H7 (cell line): Measurements from ENCODE around the gene CERK. TPM values are rescaled to one million over a fixed set of nuclear protein-coding genes. Genes with fewer than 3 reads are reported as not detected.

ENCODE experiments used
- DNase-seq: peaks from one replicate; pipeline ENCODE4 v3.0.0; 2012
- H3K27me3 ChIP-seq: 2 replicates; pipeline ENCODE4 v1.6.0; 2011; ENCODE audit warnings: mild to moderate bottlenecking, low read length; ENCODE audit not compliant: control insufficient read depth, insufficient read depth
- H3K36me3 ChIP-seq: replicated peaks from 2 replicates; pipeline ENCODE4 v1.5.1; 2011; ENCODE audit warnings: low read length; ENCODE audit not compliant: control insufficient read depth, insufficient read depth
- H3K4me3 ChIP-seq: 2 replicates; pipeline ENCODE4 v1.5.1; 2011; ENCODE audit warnings: low read depth, mild to moderate bottlenecking, control low read depth, low read length, moderate library complexity; ENCODE audit not compliant: insufficient read depth
- total RNA-seq: library from RNA; depleted of rRNA; stranded (reverse); fragments of >200 nt; shearing (Covaris generic); gene quantifications from 2 replicates; pipeline ENCODE4 v1.2.3, GENCODE V29; 2014

The CERK gene
- total RNA-seq, 1 experiment from 2014 or later = 54.8 TPM

GRCh38 chr22:46723882-46724281 is 14.2 kb downstream of the CERK start:
- no peak for DNase-seq
- Histone ChIP-seq H3K36me3 (peaks cover 5% of the 10 kb centered on the region), H3K27me3 (no peaks in the 10 kb centered on the region), H3K4me3 (no peak overlapping the region)

DNA sequence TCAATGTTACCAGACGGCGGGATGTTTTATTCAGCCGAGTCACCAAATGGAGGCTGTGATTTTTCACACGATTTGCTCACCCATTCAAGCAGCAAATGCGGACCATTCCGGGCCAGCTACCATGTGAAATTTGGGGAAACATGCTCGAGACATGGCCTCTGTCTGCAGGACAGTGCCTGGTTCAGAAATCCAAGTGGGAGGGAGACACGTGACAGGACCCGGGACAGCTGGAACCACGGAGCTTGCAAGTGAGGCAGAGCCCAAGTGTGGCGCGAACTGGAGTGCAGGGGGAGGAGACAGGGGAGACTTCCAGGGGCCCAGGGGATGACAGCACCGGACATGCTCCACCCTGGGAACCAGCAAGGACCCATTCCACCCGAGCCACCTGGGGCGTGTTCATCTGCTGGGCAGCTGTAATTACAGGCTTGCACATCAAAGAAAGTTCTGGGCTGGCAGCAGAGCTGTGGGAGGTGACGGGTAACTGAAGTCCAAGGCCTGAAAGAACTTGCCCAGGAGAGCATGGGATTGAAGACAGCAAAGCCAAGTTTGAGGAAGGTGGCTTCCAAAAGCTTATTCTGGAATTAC is 16.5 kb downstream of the CERK start:
- H3K36me3 ChIP-seq = peaks cover 5% of the 10 kb centered on the region
- no peak overlapping the region for H3K4me3 ChIP-seq
- H3K27me3 ChIP-seq = no peaks in the 10 kb centered on the region
- peak; percentile 38 for DNase-seq

DNA sequence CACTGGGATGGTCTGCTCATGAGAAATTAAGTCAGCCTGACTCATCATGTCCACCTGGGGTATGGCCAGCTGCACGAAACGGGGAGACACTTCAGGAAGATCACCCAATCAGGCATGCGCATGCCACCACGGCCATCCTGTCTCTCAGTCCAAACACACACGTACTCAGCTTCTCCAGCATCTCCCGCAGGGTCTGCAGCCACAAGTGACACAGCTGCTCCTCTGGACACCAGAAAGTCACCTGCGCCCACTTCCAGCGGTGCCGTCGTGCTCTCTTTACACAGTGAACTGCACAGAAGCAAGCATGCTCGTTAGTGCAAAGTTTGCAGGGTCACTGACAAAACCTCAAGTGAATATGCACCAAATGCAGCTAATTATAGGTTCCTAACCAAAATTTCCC is 18.1 kb downstream of the CERK start:
- H3K27me3 ChIP-seq = no peaks in the 10 kb centered on the region
- no peak for DNase-seq
- peaks cover 4% of the 10 kb centered on the region for H3K36me3 ChIP-seq
- no peak overlapping the region for H3K4me3 ChIP-seq

GRCh38 chr22:46714550-46714949 is 23.5 kb downstream of the CERK start:
- no peak for DNase-seq
- no peak overlapping the region for H3K4me3 ChIP-seq
- no peaks in the 10 kb centered on the region for H3K27me3 ChIP-seq
- H3K36me3 ChIP-seq = peaks cover 6% of the 10 kb centered on the region

DNA sequence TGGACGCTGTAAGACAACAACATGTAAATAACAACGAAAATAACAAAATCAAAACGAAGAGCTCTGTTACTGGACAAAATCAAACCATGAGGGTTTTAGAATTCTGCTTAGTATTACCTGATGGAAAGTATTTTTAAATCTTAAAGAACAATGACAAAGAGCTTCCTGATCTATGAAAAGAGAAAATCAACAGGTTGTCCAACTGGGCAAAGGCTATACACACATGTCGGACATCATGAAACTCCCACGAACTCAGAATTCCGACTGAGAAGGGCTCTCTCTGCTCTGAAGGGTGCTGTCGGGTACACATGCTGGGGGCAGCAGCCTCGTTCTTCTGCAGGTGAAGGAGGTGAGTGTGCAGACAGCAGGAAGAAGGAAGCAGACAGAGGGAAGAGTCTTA is 25.8 kb downstream of the CERK start:
- no peak overlapping the region for H3K4me3 ChIP-seq
- DNase-seq = no peak
- no peaks in the 10 kb centered on the region for H3K27me3 ChIP-seq
- peaks cover 11% of the 10 kb centered on the region for H3K36me3 ChIP-seq

- Histone ChIP-seq H3K4me3 (no peak overlapping the region), H3K27me3 (no peaks in the 10 kb centered on the region), H3K36me3 (peaks cover 13% of the 10 kb centered on the region)
- no peak for DNase-seq
These were observed 27.2 kb downstream of the CERK start for GRCh38 chr22:46710806-46711205.

DNA sequence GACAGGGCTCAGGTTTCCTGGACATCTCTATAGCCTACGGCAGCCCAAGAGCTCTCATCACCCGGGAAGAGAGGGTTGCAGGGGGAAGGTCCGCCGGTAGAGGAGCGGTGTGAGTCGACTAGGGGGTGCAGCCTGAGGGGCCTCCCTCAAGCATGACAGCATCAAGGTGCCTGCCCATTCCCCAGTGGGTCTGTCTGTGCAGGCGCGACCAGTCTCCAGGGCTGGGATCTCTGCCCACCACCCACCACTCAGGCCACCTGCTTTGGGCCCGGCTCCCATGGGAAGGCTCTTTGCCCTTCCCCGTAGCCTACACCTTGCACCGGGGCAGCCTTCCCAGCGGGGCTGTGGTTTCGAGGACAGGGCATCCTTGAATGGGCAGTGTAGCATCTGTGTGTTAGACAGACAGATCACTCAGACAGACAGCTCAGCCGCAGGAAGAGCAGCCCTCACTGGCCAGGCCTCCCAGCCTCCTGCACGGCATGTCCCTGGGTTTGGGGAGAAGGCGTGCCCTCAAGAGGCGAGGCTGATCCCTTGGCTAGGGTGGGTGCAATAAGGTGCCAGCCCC is 29.2 kb downstream of the CERK start:
- Histone ChIP-seq H3K4me3 (no peak overlapping the region), H3K27me3 (no peaks in the 10 kb centered on the region), H3K36me3 (peaks cover 13% of the 10 kb centered on the region)
- no peak for DNase-seq

DNA sequence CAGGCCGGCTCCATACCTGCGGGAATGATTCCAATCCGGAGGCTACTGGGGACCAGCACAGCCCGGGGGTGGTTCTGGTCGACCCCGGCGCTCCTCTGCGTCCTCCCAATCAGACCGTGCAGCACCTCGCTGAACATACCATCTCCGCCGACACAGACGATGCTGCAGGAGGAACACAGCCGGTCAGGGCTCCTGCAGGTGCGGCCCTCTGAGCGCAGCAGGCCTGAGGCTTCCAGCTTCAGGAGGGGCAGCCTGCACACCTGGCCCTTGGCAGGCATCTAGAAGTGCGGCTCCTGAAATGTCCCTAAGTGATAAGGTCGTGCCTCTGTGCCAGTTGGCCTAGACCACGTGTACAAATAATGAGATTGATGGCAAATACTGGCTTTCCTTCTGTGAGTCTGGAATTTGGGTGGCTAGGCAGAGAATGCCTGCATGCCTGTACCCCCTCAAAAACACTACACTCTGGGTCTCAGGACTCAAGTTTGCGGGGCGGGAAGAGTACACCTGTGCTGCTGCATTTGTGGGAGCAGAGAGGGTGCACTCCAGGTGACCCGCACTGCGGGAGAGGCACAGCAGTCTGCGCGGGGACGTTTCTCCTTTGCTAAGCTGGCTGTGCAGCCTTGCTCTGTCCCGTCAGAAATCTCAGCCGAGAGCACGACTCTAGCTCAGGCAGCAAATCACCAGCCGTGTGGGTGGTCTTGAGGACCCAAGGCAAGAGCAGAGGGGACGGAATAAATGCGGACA is 30.1 kb downstream of the CERK start:
- DNase-seq = no peak
- Histone ChIP-seq H3K36me3 (peaks cover 13% of the 10 kb centered on the region), H3K27me3 (no peaks in the 10 kb centered on the region)

DNA sequence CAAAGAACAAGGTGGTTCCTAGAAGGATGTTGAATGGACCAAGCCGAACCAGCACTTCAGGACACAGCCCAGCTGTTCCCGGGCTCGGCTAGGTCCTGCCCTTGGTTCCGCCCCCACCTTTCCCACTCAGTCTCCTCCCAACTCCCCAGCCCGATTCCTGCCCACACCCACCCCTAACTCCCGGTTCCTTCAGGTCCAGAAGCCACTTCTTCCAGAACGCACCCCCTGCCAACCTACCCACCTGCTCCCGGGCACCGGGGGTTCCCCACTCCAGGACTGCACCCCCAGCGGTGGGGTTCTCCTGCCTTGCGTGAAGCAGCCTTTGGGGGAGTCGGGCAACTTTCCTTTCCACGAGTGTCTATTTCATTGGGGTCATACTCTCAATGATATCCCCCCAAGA is 30.7 kb downstream of the CERK start:
- H3K27me3 ChIP-seq = no peaks in the 10 kb centered on the region
- no peak for DNase-seq
- H3K36me3 ChIP-seq = peaks cover 12% of the 10 kb centered on the region
- no peak overlapping the region for H3K4me3 ChIP-seq

More for the DNA sequence above, 30.1 kb downstream of the CERK start:
- H3K4me3 ChIP-seq = no peak overlapping the region

DNA sequence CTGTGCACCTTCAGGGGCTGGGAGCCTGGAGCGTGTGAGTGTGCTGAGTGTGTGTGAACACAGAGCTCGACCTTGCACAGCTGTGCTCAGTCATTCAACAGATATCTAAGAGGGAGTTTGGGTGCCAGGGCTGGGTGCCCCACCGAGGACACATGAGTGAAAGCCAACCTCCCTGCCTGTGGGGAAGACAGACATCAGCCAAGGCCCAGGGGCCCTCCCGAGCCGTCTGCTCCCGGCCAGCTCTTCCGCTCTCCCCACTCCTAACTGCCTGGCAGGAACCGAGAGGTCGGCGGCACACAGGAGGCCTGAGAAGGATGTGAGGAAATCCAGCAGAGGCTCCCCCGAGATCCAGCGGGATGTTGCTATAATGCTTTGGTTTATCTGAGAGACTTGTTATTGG is 32.0 kb downstream of the CERK start:
- no peaks in the 10 kb centered on the region for H3K27me3 ChIP-seq
- no peak for DNase-seq
- no peak overlapping the region for H3K4me3 ChIP-seq
- H3K36me3 ChIP-seq = peaks cover 11% of the 10 kb centered on the region

DNA sequence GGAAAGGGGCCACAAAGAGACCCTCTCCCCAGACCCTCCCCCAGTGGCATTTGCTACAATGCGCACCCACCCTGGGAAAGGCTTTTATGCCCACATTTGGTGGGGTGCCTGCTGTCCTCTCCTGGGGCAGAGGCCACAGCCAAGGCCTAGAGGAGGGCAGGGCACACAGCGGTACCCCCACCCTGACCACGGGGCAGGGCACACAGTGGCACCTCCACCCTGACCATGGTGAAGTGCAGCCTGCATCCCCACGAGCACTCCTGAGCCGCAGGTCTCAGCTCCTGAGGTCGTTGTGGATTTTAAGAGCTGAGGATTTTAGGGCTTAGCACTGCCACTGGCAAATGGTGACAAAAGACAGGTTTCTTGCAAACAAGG is 34.1 kb downstream of the CERK start:
- DNase-seq = no peak
- Histone ChIP-seq H3K36me3 (peaks cover 10% of the 10 kb centered on the region), H3K27me3 (no peaks in the 10 kb centered on the region)

DNA sequence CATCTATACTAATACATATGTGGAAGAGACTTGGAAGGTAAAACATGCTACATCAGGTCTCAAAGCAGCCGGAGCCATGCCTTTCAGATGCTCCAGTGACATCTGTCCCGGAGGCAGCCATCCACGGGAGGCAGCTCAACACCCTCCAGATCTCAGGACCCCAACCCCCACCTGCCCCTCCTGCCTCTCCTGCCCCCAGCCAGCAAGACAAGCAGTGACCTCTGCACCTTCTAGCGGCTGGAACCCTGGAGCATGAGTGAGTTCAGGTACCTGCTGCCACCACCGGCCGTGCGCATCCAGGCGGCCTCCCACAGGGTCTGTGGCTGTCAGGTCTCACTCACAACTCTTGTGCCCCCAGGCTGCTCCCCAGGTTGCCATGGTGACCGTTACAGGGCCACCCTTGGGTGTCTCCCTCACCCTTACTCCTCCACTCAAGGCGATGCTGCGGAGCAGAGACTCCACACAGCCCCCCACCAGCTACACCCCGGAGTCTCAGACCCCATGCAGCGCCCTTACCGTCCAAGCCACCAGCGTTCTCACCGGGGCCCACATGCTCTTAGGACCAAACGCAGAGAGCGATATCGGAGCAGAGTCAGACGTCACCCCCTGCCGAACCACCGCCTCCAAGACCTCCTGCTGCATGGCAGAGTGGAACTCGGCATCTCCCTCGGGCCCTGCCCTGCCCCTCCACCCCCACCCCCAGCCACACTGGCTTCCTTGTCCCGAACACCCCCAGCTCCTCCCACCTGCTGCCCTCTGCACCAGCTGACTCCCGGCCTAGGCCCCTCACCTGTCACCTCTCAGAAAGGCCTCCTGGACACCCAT is 34.7 kb downstream of the CERK start:
- peak; percentile 50 for DNase-seq
- Histone ChIP-seq H3K27me3 (no peaks in the 10 kb centered on the region), H3K4me3 (no peak overlapping the region), H3K36me3 (peaks cover 9% of the 10 kb centered on the region)

More for the DNA sequence above, 34.1 kb downstream of the CERK start:
- H3K4me3 ChIP-seq = no peak overlapping the region

DNA sequence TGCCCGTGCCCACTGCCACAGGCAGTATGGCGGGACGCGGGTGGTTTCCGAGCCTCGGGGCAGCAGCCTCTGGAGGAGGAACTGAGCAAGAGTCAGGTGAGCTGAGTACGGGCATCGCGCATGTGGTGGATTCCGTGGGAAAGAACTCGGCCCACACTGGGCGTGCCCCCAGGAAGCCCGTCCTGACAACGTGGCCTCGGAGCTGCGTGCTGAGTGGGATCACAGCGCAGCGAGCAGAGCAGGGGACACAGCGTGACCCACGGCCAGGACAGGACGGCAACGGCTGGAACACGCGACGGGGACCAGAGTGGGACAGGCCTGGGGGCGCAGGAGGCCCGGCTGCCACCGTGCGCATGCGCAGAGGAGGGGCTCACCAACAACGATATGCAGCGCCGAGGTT is 36.8 kb downstream of the CERK start:
- peak; percentile 48 for DNase-seq
- Histone ChIP-seq H3K27me3 (no peaks in the 10 kb centered on the region), H3K4me3 (no peak overlapping the region), H3K36me3 (peaks cover 10% of the 10 kb centered on the region)

DNA sequence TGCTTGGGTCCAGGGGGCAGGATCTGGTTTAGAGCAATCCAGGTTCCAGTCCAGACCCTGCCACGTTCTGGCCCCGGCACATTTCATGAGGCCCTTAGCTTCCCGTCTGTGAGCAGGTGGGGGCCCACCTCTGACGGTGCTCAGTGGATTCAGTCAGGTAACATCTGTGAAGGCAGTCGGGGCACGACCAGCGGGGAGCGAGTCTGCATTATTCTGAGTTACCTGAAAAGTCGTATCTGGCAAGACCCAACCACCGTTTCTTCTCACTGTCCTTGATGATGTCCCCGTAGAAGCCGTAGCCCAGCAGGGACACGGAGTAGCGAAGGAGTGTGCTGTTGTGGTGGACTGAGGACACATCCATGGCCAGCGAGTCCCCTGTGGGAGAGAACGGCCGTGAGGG is 39.0 kb downstream of the CERK start:
- peaks cover 15% of the 10 kb centered on the region for H3K36me3 ChIP-seq
- H3K27me3 ChIP-seq = no peaks in the 10 kb centered on the region

More for the DNA sequence above, 39.0 kb downstream of the CERK start:
- no peak overlapping the region for H3K4me3 ChIP-seq
- peak; percentile 29 for DNase-seq
